Activated CD8-positive, alpha-beta T cell treated with anti-CD3 and anti-CD28 coated beads, Interleukin-2, amount 10 ng/mL, durations not matched to agents 7 days and 5 days (primary cell): ENCODE measurements around the gene FOXO1. TPM values are rescaled to one million over a fixed set of nuclear protein-coding genes. Genes with fewer than 3 reads are reported as not detected.
A peak's percentile ranks its signal among the peaks of the same experiment; 100 is the strongest.

Experiments
- ATAC-seq: fragments of 150-1000 bp; cut with Tn5 transposase; one replicate; pipeline ENCODE4 v1.10.0; 2021; ENCODE audit warnings: moderate library complexity
- CTCF ChIA-PET: fragments of 350-600 bp; sonication (Branson Sonifier 250); formaldehyde crosslinking; loops from one replicate; lab custom pipeline; 2021; ENCODE audit warnings: antibody characterized with exemption; lab: Charles Lee
- POLR2A ChIA-PET: fragments of 350-600 bp; sonication (Branson Sonifier 250); formaldehyde crosslinking; loops from one replicate; lab custom pipeline; 2021; ENCODE audit warnings: antibody characterized with exemption; lab: Charles Lee
- DNase-seq: peaks from one replicate; pipeline ENCODE4 v3.0.0-alpha.2; 2020
- H3K27ac Mint-ChIP-seq: one replicate; pipeline ENCODE4 v1.8.0; 2021; ENCODE audit warnings: mild to moderate bottlenecking, mixed read lengths
- H3K27me3 Mint-ChIP-seq: one replicate; pipeline ENCODE4 v1.8.0; 2021; ENCODE audit warnings: low read depth, mixed read lengths
- H3K36me3 Mint-ChIP-seq: one replicate; pipeline ENCODE4 v1.8.0; 2021; ENCODE audit warnings: low read depth, mixed read lengths
- H3K4me1 Mint-ChIP-seq: one replicate; pipeline ENCODE4 v1.8.0; 2021; ENCODE audit warnings: low read depth, mixed read lengths
- H3K4me3 Mint-ChIP-seq: one replicate; pipeline ENCODE4 v1.8.0; 2021; ENCODE audit warnings: mild to moderate bottlenecking, mixed read lengths
- H3K9me3 Mint-ChIP-seq: one replicate; pipeline ENCODE4 v1.8.0; 2022; ENCODE audit warnings: mixed read lengths; ENCODE audit not compliant: insufficient read depth
- total RNA-seq, 2 experiments: library from RNA; stranded (reverse); gene quantifications; one replicate each; pipeline ENCODE4 v1.2.3, GENCODE V29; 2021

Gene FOXO1
- total RNA-seq, 2 experiments from 2014 or later, result 23.1 to 24.0 TPM

DNA sequence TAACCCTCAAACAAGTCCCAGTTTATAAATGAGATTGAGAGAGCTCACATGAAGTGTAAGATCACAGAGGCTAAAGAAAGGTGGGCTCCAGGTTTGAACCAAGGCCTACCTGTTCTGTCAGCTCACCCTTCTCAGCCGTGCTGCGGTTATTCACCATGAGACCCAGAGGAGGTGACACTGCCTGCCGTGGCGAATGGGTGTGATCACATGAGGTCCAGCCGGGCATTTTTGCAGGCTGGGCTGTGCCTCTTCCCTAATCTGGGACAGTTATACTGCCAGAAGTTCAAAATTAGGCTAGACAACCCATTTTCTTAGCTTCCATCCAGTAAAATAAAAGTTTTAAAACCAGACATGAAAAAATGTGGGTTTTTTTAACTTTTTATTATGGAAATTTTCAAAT is 146.8 kb downstream of the FOXO1 start:
- ATAC-seq, result no peak
- Mint-ChIP-seq H3K36me3 (peaks cover 3% of the 10 kb centered on the region), H3K4me3 (no peak overlapping the region), H3K27me3 (no peaks in the 10 kb centered on the region), H3K4me1 (peaks cover 26% of the 10 kb centered on the region), H3K27ac (no peak overlapping the region), H3K9me3 (no peaks in the 10 kb centered on the region)
- POLR2A ChIA-PET, result interaction anchor here (0.6 kb wide), 1 partner anchor 34 kb away, joined by 4 read pairs; no protein-coding TSS in a partner anchor
- no peak for DNase-seq
- CTCF ChIA-PET, result no interaction called here

GRCh38 chr13:40518481-40518882 is 148.0 kb downstream of the FOXO1 start:
- no peaks in the 10 kb centered on the region for H3K27me3 Mint-ChIP-seq
- no peak overlapping the region for H3K4me3 Mint-ChIP-seq
- no peaks in the 10 kb centered on the region for H3K9me3 Mint-ChIP-seq
- H3K4me1 Mint-ChIP-seq, result peaks cover 27% of the 10 kb centered on the region
- ATAC-seq (no peak), DNase-seq (peak; percentile 39)
- H3K36me3 Mint-ChIP-seq, result peaks cover 3% of the 10 kb centered on the region
- POLR2A ChIA-PET, result interaction anchor here (1.0 kb wide), 2 partner anchors 24 to 147 kb away, joined by 3 read pairs; no protein-coding TSS in a partner anchor
- CTCF ChIA-PET, result interaction anchor here (0.6 to 1.6 kb wide), 4 partner anchors 10 to 28 kb away, joined by 3 to 6 read pairs (median 3); no protein-coding TSS in a partner anchor
- H3K27ac Mint-ChIP-seq, result peak overlapping the region; percentile 41

GRCh38 chr13:40517486-40518480 is 148.7 kb downstream of the FOXO1 start:
- ATAC-seq, result no peak
- Mint-ChIP-seq H3K9me3 (no peaks in the 10 kb centered on the region), H3K36me3 (peaks cover 3% of the 10 kb centered on the region), H3K4me1 (peaks cover 33% of the 10 kb centered on the region), H3K27ac (peak overlapping the region; percentile 41), H3K27me3 (no peaks in the 10 kb centered on the region), H3K4me3 (no peak overlapping the region)
- no peak for DNase-seq
- POLR2A ChIA-PET, result interaction anchor here (1.0 kb wide), 2 partner anchors 24 to 147 kb away, joined by 3 read pairs; no protein-coding TSS in a partner anchor
- CTCF ChIA-PET, result interaction anchor here (0.6 to 1.6 kb wide), 5 partner anchors 9 to 28 kb away, joined by 3 to 6 read pairs (median 3); no protein-coding TSS in a partner anchor

- ChIA-PET POLR2A (no interaction called here), CTCF (no interaction called here)
- H3K27ac Mint-ChIP-seq, result no peak overlapping the region
- no peaks in the 10 kb centered on the region for H3K36me3 Mint-ChIP-seq
- no peaks in the 10 kb centered on the region for H3K27me3 Mint-ChIP-seq
- DNase-seq (no peak), ATAC-seq (no peak)
- no peaks in the 10 kb centered on the region for H3K9me3 Mint-ChIP-seq
- H3K4me1 Mint-ChIP-seq, result peaks cover 30% of the 10 kb centered on the region
- no peak overlapping the region for H3K4me3 Mint-ChIP-seq
Measured at GRCh38 chr13:40515702-40516101, 150.7 kb downstream of the FOXO1 start.

- no peak overlapping the region for H3K27ac Mint-ChIP-seq
- no peaks in the 10 kb centered on the region for H3K27me3 Mint-ChIP-seq
- CTCF ChIA-PET, result interaction anchor here (1.4 kb wide), 1 partner anchor 13 kb away, joined by 3 read pairs; no protein-coding TSS in a partner anchor
- H3K4me1 Mint-ChIP-seq, result peaks cover 30% of the 10 kb centered on the region
- DNase-seq, result no peak
- POLR2A ChIA-PET, result no interaction called here
- H3K4me3 Mint-ChIP-seq, result no peak overlapping the region
- H3K36me3 Mint-ChIP-seq, result no peaks in the 10 kb centered on the region
- H3K9me3 Mint-ChIP-seq, result no peaks in the 10 kb centered on the region
- ATAC-seq, result no peak
Measured at GRCh38 chr13:40514802-40515201, 151.6 kb downstream of the FOXO1 start.

DNA sequence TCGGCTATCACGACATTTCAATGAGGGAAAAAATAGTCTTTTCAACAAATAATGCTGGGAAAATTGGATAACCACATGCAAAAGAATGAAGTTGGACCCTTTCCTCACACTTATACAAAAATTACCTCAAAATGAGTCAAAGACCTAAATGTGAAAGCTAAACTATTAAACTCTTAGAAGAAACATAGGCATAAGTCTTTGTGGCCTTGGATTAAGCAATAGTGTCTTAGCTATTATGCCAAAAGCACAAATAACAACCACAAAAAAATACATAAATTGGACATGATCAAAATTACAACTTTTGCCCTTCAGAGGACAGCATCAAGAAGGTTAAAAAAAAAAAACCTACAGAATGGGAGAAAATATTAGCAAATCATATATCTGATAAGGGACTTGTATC is 156.6 kb downstream of the FOXO1 start:
- Mint-ChIP-seq H3K4me1 (peaks cover 36% of the 10 kb centered on the region), H3K27me3 (no peaks in the 10 kb centered on the region), H3K36me3 (no peaks in the 10 kb centered on the region), H3K9me3 (no peaks in the 10 kb centered on the region), H3K4me3 (no peak overlapping the region), H3K27ac (no peak overlapping the region)
- POLR2A ChIA-PET, result interaction anchor here (1.1 kb wide), 1 partner anchor 121 kb away, joined by 4 read pairs; no protein-coding TSS in a partner anchor
- ATAC-seq (no peak), DNase-seq (no peak)
- CTCF ChIA-PET, result no interaction called here

- Mint-ChIP-seq H3K4me1 (peaks cover 36% of the 10 kb centered on the region), H3K36me3 (no peaks in the 10 kb centered on the region), H3K9me3 (no peaks in the 10 kb centered on the region), H3K4me3 (no peak overlapping the region), H3K27ac (no peak overlapping the region), H3K27me3 (no peaks in the 10 kb centered on the region)
- ChIA-PET CTCF (interaction anchor here (1.0 to 1.7 kb wide), 7 partner anchors 9 to 566 kb away, joined by 3 to 6 read pairs (median 4); no protein-coding TSS in a partner anchor), POLR2A (interaction anchor here (0.9 to 1.1 kb wide), 2 partner anchors 23 to 120 kb away, joined by 3 to 4 read pairs; no protein-coding TSS in a partner anchor)
- ATAC-seq (no peak), DNase-seq (no peak)
Measured at GRCh38 chr13:40508767-40509342, 157.6 kb downstream of the FOXO1 start.

DNA sequence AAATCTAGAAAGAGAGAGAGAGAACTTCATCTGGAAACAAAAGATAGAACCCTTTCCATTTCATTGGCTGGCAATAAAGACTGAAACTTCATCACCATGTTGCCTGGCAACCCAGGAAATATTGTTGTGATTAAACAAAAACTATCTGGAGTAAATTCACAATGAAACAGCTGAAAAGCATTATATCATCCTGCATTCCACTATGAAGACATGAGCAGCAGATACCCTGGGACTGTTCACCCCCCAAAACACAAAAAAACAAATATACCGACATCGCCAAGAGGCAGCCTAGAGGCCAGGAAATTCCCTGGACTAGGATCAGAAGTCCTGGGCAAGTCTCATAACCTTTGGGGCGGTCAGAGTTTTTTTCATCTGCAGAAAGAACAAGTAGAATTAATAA is 158.3 kb downstream of the FOXO1 start:
- ChIA-PET POLR2A (interaction anchor here (0.9 kb wide), 1 partner anchor 22 kb away, joined by 3 read pairs; no protein-coding TSS in a partner anchor), CTCF (interaction anchor here (1.0 to 1.7 kb wide), 7 partner anchors 10 to 565 kb away, joined by 3 to 6 read pairs (median 4); no protein-coding TSS in a partner anchor)
- Mint-ChIP-seq H3K36me3 (no peaks in the 10 kb centered on the region), H3K9me3 (no peaks in the 10 kb centered on the region), H3K4me3 (no peak overlapping the region), H3K27ac (no peak overlapping the region), H3K27me3 (no peaks in the 10 kb centered on the region), H3K4me1 (peaks cover 32% of the 10 kb centered on the region)
- ATAC-seq, result no peak
- no peak for DNase-seq

- CTCF ChIA-PET, result interaction anchor here (1.1 to 1.2 kb wide), 2 partner anchors 11 to 22 kb away, joined by 3 read pairs; no protein-coding TSS in a partner anchor
- H3K4me1 Mint-ChIP-seq, result peaks cover 29% of the 10 kb centered on the region
Measured at GRCh38 chr13:40506592-40507446, 159.6 kb downstream of the FOXO1 start.

More at GRCh38 chr13:40506592-40507446, 159.6 kb downstream of the FOXO1 start:
- POLR2A ChIA-PET, result no interaction called here
- ATAC-seq, result no peak
- no peaks in the 10 kb centered on the region for H3K9me3 Mint-ChIP-seq
- no peak overlapping the region for H3K4me3 Mint-ChIP-seq
- no peaks in the 10 kb centered on the region for H3K27me3 Mint-ChIP-seq
- H3K27ac Mint-ChIP-seq, result no peak overlapping the region
- no peaks in the 10 kb centered on the region for H3K36me3 Mint-ChIP-seq
- no peak for DNase-seq
